Caco-2 (cell line): ENCODE data around the gene CYP26A1. TPM values are rescaled to one million over a fixed set of nuclear protein-coding genes. Genes with fewer than 3 reads are reported as not detected.

ENCODE experiments used
- BruUV-seq: library from RNA; stranded (reverse); fragments of 400-500 nt; replicated peaks from 2 replicates; lab custom pipeline; 2021; lab: Mats Ljungman, UMichigan
- CTCF ChIA-PET: fragments of 300-600 bp; sonication (Branson Sonifier 250); formaldehyde crosslinking; loops from one replicate; lab custom pipeline; 2022; ENCODE audit warnings: antibody characterized with exemption; lab: Charles Lee
- POLR2A ChIA-PET: fragments of 300-600 bp; sonication (Branson Sonifier 250); formaldehyde crosslinking; loops from one replicate; lab custom pipeline; 2022; ENCODE audit warnings: antibody characterized with exemption; lab: Charles Lee
- DNase-seq, 2 experiments: peaks; one replicate each; pipeline versions ENCODE4 v3.0.0 to v3.0.0-alpha.2; 2020 to 2022
- H3K27me3 ChIP-seq: replicated peaks from 2 replicates; pipeline ENCODE4 v1.6.0; 2011; ENCODE audit warnings: low read length; ENCODE audit not compliant: control insufficient read depth, insufficient read depth
- H3K36me3 ChIP-seq: 2 replicates; pipeline ENCODE4 v1.5.1; 2011; ENCODE audit warnings: low read length; ENCODE audit not compliant: control insufficient read depth, insufficient read depth
- H3K4me1 ChIP-seq: fragments of 250-450 bp; sonication (Bioruptor Pico); 2 replicates; pipeline ENCODE4 v1.5.1; 2020; ENCODE audit warnings: mild to moderate bottlenecking
- H3K4me3 ChIP-seq: 2 replicates; pipeline ENCODE4 v1.5.1; 2011; ENCODE audit warnings: low read depth, mild to moderate bottlenecking, control low read depth, low read length
- H3K9me3 ChIP-seq: fragments of 250-450 bp; sonication (Bioruptor Pico); 2 replicates; pipeline ENCODE4 v1.5.1; 2020; ENCODE audit warnings: mild to moderate bottlenecking, moderate library complexity
- H3K27ac Mint-ChIP-seq: one replicate; pipeline ENCODE4 v1.8.0; 2022; ENCODE audit warnings: mixed read lengths; ENCODE audit not compliant: unreplicated experiment
- H3K27me3 Mint-ChIP-seq: one replicate; pipeline ENCODE4 v1.8.0; 2022; ENCODE audit warnings: mixed read lengths; ENCODE audit not compliant: insufficient read depth, unreplicated experiment
- H3K36me3 Mint-ChIP-seq: one replicate; pipeline ENCODE4 v1.8.0; 2022; ENCODE audit warnings: mild to moderate bottlenecking, mixed read lengths; ENCODE audit not compliant: insufficient read depth, unreplicated experiment
- H3K4me1 Mint-ChIP-seq: one replicate; pipeline ENCODE4 v1.8.0; 2022; ENCODE audit warnings: low read depth, mixed read lengths; ENCODE audit not compliant: unreplicated experiment
- H3K4me3 Mint-ChIP-seq: one replicate; pipeline ENCODE4 v1.8.0; 2022; ENCODE audit warnings: mild to moderate bottlenecking, moderate library complexity, mixed read lengths; ENCODE audit not compliant: unreplicated experiment
- H3K9me3 Mint-ChIP-seq: one replicate; pipeline ENCODE4 v1.8.0; 2022; ENCODE audit warnings: mixed read lengths; ENCODE audit not compliant: unreplicated experiment
- intact Hi-C: fragments of 100-400 bp; cut with micrococcal nuclease; formaldehyde crosslinking; loops from one replicate; pipeline ENCODE4 v1.10.0; 2022; ENCODE audit not compliant: unreplicated experiment
- total RNA-seq: library from RNA; stranded (reverse); gene quantifications from 2 replicates; pipeline ENCODE4 v1.2.3, GENCODE V29; 2022
- TF ChIP-seq, protein P1 (sequence below), 2 experiments: fragments of 200-600 bp in 1 of 2; IDR thresholded peaks; 1 replicate in 1 of 2; 2 replicates in 1 of 2; pipeline versions ENCODE4 v1.5.1 to v1.8.0; 2011 to 2022; ENCODE audit warnings: antibody characterized with exemption in 1 of 2, control low read depth in 1 of 2, inconsistent platforms in 1 of 2, low read depth in 1 of 2, low read length in 1 of 2, mild to moderate bottlenecking in 1 of 2, moderate library complexity in 1 of 2; ENCODE audit not compliant: insufficient read depth in 1 of 2, severe bottlenecking in 1 of 2, unreplicated experiment in 1 of 2

CYP26A1 gene
- total RNA-seq, 1 experiment from 2014 or later = 0.82 TPM

- intact Hi-C loops = loop anchor here (2.0 kb wide), 1 partner anchor 173 kb away; no protein-coding TSS in a partner anchor
- Mint-ChIP-seq H3K27ac (no peak overlapping the region), H3K27me3 (no peaks in the 10 kb centered on the region)
Observed at GRCh38 chr10:93115661-93116383, 42.1 kb downstream of the CYP26A1 start.

GRCh38 chr10:93121311-93121710 is 47.6 kb downstream of the CYP26A1 start:
- no peaks in the 10 kb centered on the region for H3K27me3 Mint-ChIP-seq
- H3K4me3 ChIP-seq = no peak overlapping the region
- TF ChIP-seq, protein P1, sequence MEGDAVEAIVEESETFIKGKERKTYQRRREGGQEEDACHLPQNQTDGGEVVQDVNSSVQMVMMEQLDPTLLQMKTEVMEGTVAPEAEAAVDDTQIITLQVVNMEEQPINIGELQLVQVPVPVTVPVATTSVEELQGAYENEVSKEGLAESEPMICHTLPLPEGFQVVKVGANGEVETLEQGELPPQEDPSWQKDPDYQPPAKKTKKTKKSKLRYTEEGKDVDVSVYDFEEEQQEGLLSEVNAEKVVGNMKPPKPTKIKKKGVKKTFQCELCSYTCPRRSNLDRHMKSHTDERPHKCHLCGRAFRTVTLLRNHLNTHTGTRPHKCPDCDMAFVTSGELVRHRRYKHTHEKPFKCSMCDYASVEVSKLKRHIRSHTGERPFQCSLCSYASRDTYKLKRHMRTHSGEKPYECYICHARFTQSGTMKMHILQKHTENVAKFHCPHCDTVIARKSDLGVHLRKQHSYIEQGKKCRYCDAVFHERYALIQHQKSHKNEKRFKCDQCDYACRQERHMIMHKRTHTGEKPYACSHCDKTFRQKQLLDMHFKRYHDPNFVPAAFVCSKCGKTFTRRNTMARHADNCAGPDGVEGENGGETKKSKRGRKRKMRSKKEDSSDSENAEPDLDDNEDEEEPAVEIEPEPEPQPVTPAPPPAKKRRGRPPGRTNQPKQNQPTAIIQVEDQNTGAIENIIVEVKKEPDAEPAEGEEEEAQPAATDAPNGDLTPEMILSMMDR (IDR thresholded peaks at IDR 0.05; ENCODE audit: insufficient read depth in 1 of 2, low read depth in 1 of 2, low read length in 1 of 2, severe bottlenecking in 1 of 2, unreplicated experiment in 1 of 2) = no peak
- no peak for DNase-seq
- no peak overlapping the region for H3K4me3 Mint-ChIP-seq
- H3K9me3 Mint-ChIP-seq = peaks cover 14% of the 10 kb centered on the region
- ChIA-PET POLR2A (no interaction called here), CTCF (interaction anchor here (0.5 kb wide), 1 partner anchor 25 kb away, joined by 3 read pairs; no protein-coding TSS in a partner anchor)
- no TSS peak for BruUV-seq
- no peaks in the 10 kb centered on the region for H3K27me3 ChIP-seq
- intact Hi-C loops = no loop called here
- H3K4me1 ChIP-seq = peaks cover 17% of the 10 kb centered on the region
- H3K9me3 ChIP-seq = peaks cover 12% of the 10 kb centered on the region
- peaks cover 13% of the 10 kb centered on the region for H3K4me1 Mint-ChIP-seq
- no peaks in the 10 kb centered on the region; the same call in 1 of the 2 replicates for H3K36me3 ChIP-seq
- H3K36me3 Mint-ChIP-seq = peaks cover 3% of the 10 kb centered on the region
- H3K27ac Mint-ChIP-seq = no peak overlapping the region

More at GRCh38 chr10:93115661-93116383, 42.1 kb downstream of the CYP26A1 start:
- ChIA-PET POLR2A (no interaction called here), CTCF (interaction anchor here (0.9 to 1.7 kb wide), 6 partner anchors 9 to 175 kb away, joined by 3 to 6 read pairs (median 4); no protein-coding TSS in a partner anchor)
- Histone ChIP-seq H3K4me1 (0 out of 2 replicates have a peak, but pooled peaks cover 6% of the 10 kb centered on the region), H3K27me3 (no peaks in the 10 kb centered on the region), H3K36me3 (no peaks in the 10 kb centered on the region), H3K4me3 (no peak overlapping the region), H3K9me3 (peaks cover 3% of the 10 kb centered on the region; the same call in 1 of the 2 replicates)
- no TSS peak for BruUV-seq
- H3K36me3 Mint-ChIP-seq = no peaks in the 10 kb centered on the region
- peak; percentile 75 to 82 for DNase-seq
- peaks cover 9% of the 10 kb centered on the region for H3K4me1 Mint-ChIP-seq
- TF ChIP-seq, protein P1 (IDR thresholded peaks at IDR 0.05; ENCODE audit: insufficient read depth in 1 of 2, low read depth in 1 of 2, low read length in 1 of 2, severe bottlenecking in 1 of 2, unreplicated experiment in 1 of 2) = peak; percentile 35 to 56
- no peak overlapping the region for H3K4me3 Mint-ChIP-seq
- no peaks in the 10 kb centered on the region for H3K9me3 Mint-ChIP-seq

- ChIA-PET CTCF (no interaction called here), POLR2A (no interaction called here)
- H3K4me3 Mint-ChIP-seq = no peak overlapping the region
- no peak for DNase-seq
- H3K4me1 ChIP-seq = peaks cover 33% of the 10 kb centered on the region
- peaks cover 25% of the 10 kb centered on the region for H3K4me1 Mint-ChIP-seq
- H3K36me3 Mint-ChIP-seq = peaks cover 16% of the 10 kb centered on the region
- H3K9me3 Mint-ChIP-seq = peaks cover 23% of the 10 kb centered on the region
- TF ChIP-seq, protein P1 (IDR thresholded peaks at IDR 0.05; ENCODE audit: insufficient read depth in 1 of 2, low read depth in 1 of 2, low read length in 1 of 2, severe bottlenecking in 1 of 2, unreplicated experiment in 1 of 2) = no peak
- intact Hi-C loops = loop anchor here (1.0 kb wide), 1 partner anchor 52 kb away; no protein-coding TSS in a partner anchor
- no peak overlapping the region for H3K27ac Mint-ChIP-seq
- peaks cover 22% of the 10 kb centered on the region for H3K9me3 ChIP-seq
- no TSS peak for BruUV-seq
- no peaks in the 10 kb centered on the region for H3K27me3 ChIP-seq
- H3K4me3 ChIP-seq = no peak overlapping the region
- no peaks in the 10 kb centered on the region for H3K27me3 Mint-ChIP-seq
- H3K36me3 ChIP-seq = no peaks in the 10 kb centered on the region; the same call in 1 of the 2 replicates
Observed at GRCh38 chr10:93123766-93124165, 50.1 kb downstream of the CYP26A1 start.
